Muscle layer of colon (tissue), 2 donors: ENCODE data around the gene PSMD2.

ENCODE experiments used
- H3K27ac ChIP-seq: one replicate; pipeline ENCODE4 v1.7.0; 2013; ENCODE audit warnings: low read depth, mild to moderate bottlenecking, low read length, moderate library complexity
- H3K27me3 ChIP-seq, 2 donors: one replicate each; pipeline ENCODE4 v1.7.0; 2013; ENCODE audit warnings: low read length in 2 of 2, mild to moderate bottlenecking in 2 of 2; ENCODE audit not compliant: insufficient read depth in 2 of 2, control insufficient read depth in 1 of 2
- H3K36me3 ChIP-seq: one replicate; pipeline ENCODE4 v1.7.0; 2013; ENCODE audit warnings: mild to moderate bottlenecking, low read length; ENCODE audit not compliant: insufficient read depth
- H3K4me1 ChIP-seq: one replicate; pipeline ENCODE4 v1.7.0; 2013; ENCODE audit warnings: mild to moderate bottlenecking, low read length; ENCODE audit not compliant: insufficient read depth
- H3K4me3 ChIP-seq, 2 donors: one replicate each; pipeline ENCODE4 v1.7.0; 2013; ENCODE audit warnings: low read length in 2 of 2, low read depth in 1 of 2, mild to moderate bottlenecking in 1 of 2, moderate library complexity in 1 of 2
- H3K9ac ChIP-seq: one replicate; pipeline ENCODE4 v1.7.0; 2013; ENCODE audit warnings: low read length
- H3K9me3 ChIP-seq: one replicate; pipeline ENCODE4 v1.7.0; 2013; ENCODE audit warnings: mild to moderate bottlenecking, low read length
- donor health status: abdominal sarcoma.
- donor health status: Adenocarcinoma of cecum.

The PSMD2 gene

DNA sequence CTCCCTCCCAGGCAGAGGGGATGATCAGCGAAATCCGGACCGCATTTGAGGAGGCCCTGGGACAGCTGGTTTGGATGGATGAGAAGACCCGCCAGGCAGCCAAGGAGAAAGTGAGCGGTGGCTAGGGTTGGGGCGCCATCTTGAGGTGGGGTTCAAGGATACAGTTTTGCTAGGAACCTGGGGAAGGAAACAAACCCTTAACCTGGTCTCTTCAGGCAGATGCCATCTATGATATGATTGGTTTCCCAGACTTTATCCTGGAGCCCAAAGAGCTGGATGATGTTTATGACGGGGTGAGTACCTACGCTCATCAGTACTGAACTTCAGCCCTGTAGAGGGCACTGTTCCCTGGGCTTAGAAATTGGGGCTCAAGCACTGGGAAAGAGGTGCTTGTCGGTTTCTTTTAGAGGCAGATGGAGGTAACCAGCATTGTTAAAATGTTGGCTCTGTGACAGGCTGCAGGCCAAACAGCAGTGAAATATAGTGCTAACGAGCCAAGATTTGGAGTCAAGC is 9.6 kb upstream of the PSMD2 start:
- Histone ChIP-seq H3K4me3 (no peak overlapping the region), H3K9ac (no peak overlapping the region), H3K9me3 (no peaks in the 10 kb centered on the region), H3K4me1 (no peaks in the 10 kb centered on the region), H3K27ac (no peak overlapping the region), H3K36me3 (no peaks in the 10 kb centered on the region), H3K27me3 (peaks cover 0 to 4% of the 10 kb centered on the region in 2 donors)

DNA sequence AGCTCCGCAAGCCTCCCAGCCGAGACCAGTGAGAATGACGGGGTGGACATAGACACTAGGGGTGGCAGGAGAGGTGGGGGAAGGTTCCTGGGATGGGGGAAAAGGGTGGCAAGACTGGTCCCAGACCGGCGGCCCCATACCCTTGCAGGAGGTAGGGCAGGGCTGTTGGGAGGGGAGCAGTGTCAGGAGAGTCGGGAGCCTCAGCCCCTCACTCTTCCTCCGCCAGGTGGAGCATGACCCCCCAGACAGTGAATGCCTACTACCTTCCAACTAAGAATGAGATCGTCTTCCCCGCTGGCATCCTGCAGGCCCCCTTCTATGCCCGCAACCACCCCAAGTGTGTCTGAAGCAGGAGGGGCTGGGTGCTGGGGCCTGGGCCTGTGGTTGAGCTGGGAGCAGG is 8.7 kb upstream of the PSMD2 start:
- Histone ChIP-seq H3K36me3 (no peaks in the 10 kb centered on the region), H3K27me3 (peaks cover 0 to 4% of the 10 kb centered on the region in 2 donors), H3K4me3 (no peak overlapping the region), H3K9ac (no peak overlapping the region), H3K9me3 (no peaks in the 10 kb centered on the region), H3K27ac (no peak overlapping the region), H3K4me1 (no peaks in the 10 kb centered on the region)

DNA sequence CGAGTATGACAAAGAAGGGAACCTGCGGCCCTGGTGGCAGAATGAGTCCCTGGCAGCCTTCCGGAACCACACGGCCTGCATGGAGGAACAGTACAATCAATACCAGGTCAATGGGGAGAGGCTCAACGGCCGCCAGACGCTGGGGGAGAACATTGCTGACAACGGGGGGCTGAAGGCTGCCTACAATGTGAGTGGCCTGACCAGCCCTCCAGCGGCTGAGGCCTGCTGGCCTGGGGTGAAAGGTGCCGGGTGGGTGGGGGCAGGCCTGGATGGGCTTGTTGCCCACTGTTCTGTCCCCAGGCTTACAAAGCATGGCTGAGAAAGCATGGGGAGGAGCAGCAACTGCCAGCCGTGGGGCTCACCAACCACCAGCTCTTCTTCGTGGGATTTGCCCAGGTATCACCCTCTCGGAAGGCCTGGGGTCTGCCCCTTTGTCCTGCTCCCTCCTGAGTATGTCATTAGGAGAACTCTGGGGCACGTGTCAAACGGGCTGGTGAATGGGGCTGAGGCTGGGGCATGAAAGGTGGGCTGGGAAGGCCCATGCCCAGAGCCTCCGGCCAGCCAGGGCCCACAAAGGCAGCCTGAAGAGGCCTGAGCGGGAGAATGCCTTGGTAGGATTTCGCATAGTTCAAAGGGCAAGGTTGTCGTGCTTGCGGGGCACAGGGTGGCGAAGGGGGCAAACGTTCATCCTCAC is 7.8 kb upstream of the PSMD2 start:
- Histone ChIP-seq H3K4me3 (no peak overlapping the region), H3K27ac (no peak overlapping the region), H3K27me3 (peaks cover 0 to 4% of the 10 kb centered on the region in 2 donors), H3K9ac (no peak overlapping the region), H3K4me1 (no peaks in the 10 kb centered on the region), H3K36me3 (no peaks in the 10 kb centered on the region), H3K9me3 (no peaks in the 10 kb centered on the region)

- no peak overlapping the region for H3K9ac ChIP-seq
- no peaks in the 10 kb centered on the region for H3K4me1 ChIP-seq
- no peak overlapping the region for H3K4me3 ChIP-seq
- no peak overlapping the region for H3K27ac ChIP-seq
- no peaks in the 10 kb centered on the region for H3K9me3 ChIP-seq
- H3K27me3 ChIP-seq: peaks cover 0 to 4% of the 10 kb centered on the region in 2 donors
- no peaks in the 10 kb centered on the region for H3K36me3 ChIP-seq
Observed at GRCh38 chr3:184291738-184292445, 7.1 kb upstream of the PSMD2 start.

- H3K4me3 ChIP-seq: no peak overlapping the region
- no peak overlapping the region for H3K27ac ChIP-seq
- H3K36me3 ChIP-seq: peaks cover 7% of the 10 kb centered on the region
- H3K4me1 ChIP-seq: peaks cover 12% of the 10 kb centered on the region
- no peak overlapping the region for H3K9ac ChIP-seq
- no peaks in the 10 kb centered on the region for H3K9me3 ChIP-seq
- no peaks in the 10 kb centered on the region for H3K27me3 ChIP-seq
Observed at GRCh38 chr3:184295771-184296170, 3.3 kb upstream of the PSMD2 start.

DNA sequence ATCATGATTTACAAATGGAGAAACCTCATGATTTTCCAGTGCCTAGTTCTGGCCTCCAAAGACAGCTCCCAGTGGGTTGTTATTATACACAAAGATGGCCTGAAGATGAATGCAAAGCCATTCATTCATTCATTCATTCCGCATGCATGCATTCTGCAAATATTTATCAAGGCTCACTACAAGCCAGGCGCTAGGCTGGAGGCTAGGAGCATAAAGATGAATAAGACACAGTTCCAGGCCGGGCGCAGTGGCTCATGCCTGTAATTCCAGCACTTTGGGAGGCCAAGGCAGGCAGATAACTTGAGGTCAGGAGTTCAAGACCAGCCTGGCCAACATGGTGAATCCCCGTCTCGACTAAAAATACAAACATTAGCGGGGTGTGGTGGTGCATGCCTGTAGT is 2.4 kb upstream of the PSMD2 start:
- H3K4me1 ChIP-seq: peaks cover 12% of the 10 kb centered on the region
- H3K27ac ChIP-seq: no peak overlapping the region
- H3K4me3 ChIP-seq: no peak overlapping the region
- no peaks in the 10 kb centered on the region for H3K27me3 ChIP-seq
- H3K9ac ChIP-seq: no peak overlapping the region
- no peaks in the 10 kb centered on the region for H3K9me3 ChIP-seq
- peaks cover 13% of the 10 kb centered on the region for H3K36me3 ChIP-seq

- H3K4me1 ChIP-seq: peaks cover 12% of the 10 kb centered on the region
Observed at GRCh38 chr3:184299488-184300377, 692 bp downstream of the PSMD2 start.

DNA sequence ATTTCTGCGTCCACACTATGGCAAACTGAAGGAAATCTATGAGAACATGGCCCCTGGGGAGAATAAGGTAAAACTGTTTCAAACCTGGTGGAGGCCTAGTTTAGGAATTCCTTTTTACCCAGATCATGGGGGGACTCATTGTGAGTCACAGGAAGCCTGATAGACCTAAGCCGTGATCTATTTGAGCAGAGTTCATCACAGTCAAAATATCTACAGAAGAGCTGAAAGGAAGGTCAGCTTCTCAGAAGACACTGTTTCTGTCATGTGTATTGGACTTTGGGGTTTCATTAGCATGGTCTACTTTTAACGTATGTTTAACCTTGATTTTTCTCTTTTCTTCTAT is 1.3 kb downstream of the PSMD2 start:
- H3K36me3 ChIP-seq: peaks cover 48% of the 10 kb centered on the region
- H3K9me3 ChIP-seq: no peaks in the 10 kb centered on the region
- peaks cover 12% of the 10 kb centered on the region for H3K4me1 ChIP-seq
- H3K4me3 ChIP-seq: peak overlapping the region in 1 of 2 donors; percentile 55
- H3K27me3 ChIP-seq: no peaks in the 10 kb centered on the region
- no peak overlapping the region for H3K27ac ChIP-seq
- H3K9ac ChIP-seq: no peak overlapping the region

More at GRCh38 chr3:184299488-184300377, 692 bp downstream of the PSMD2 start:
- peaks cover 44% of the 10 kb centered on the region for H3K36me3 ChIP-seq
- no peaks in the 10 kb centered on the region for H3K27me3 ChIP-seq
- H3K4me3 ChIP-seq: peak overlapping the region; percentile 55 to 79
- H3K9ac ChIP-seq: peak overlapping the region; percentile 10
- H3K27ac ChIP-seq: peak overlapping the region; percentile 72
- H3K9me3 ChIP-seq: no peaks in the 10 kb centered on the region

GRCh38 chr3:184305577-184305976 is 6.5 kb downstream of the PSMD2 start:
- Histone ChIP-seq H3K9ac (no peak overlapping the region), H3K9me3 (no peaks in the 10 kb centered on the region), H3K4me3 (no peak overlapping the region), H3K36me3 (peaks cover 81% of the 10 kb centered on the region), H3K4me1 (peaks cover 2% of the 10 kb centered on the region), H3K27ac (no peak overlapping the region), H3K27me3 (no peaks in the 10 kb centered on the region)

DNA sequence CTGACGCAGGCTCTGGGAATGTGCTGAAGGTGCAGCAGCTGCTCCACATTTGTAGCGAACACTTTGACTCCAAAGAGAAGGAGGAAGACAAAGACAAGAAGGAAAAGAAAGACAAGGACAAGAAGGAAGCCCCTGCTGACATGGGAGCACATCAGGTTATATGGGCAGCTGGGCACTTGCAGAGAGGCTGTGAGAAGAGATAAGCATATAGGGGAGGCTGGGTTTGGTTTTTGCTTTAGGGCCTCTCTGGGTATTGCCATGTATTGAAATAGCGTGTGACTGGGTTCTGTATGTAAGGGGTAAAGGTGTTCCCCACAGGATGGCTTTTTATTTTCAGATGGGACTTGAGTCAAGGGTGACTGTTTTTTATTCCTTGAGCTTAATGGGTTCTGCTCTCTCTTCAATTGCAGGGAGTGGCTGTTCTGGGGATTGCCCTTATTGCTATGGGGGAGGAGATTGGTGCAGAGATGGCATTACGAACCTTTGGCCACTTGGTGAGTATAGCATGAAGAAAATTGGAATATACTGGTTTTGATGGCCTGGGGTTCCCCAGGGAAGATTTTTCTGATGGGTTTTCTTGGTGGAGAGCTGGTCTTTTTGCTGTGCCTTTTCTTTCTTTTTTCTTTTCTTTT is 7.4 kb downstream of the PSMD2 start:
- H3K9me3 ChIP-seq: no peaks in the 10 kb centered on the region
- H3K4me3 ChIP-seq: no peak overlapping the region
- H3K9ac ChIP-seq: no peak overlapping the region
- H3K36me3 ChIP-seq: peaks cover 74% of the 10 kb centered on the region
- no peaks in the 10 kb centered on the region for H3K4me1 ChIP-seq
- H3K27ac ChIP-seq: no peak overlapping the region
- no peaks in the 10 kb centered on the region for H3K27me3 ChIP-seq

DNA sequence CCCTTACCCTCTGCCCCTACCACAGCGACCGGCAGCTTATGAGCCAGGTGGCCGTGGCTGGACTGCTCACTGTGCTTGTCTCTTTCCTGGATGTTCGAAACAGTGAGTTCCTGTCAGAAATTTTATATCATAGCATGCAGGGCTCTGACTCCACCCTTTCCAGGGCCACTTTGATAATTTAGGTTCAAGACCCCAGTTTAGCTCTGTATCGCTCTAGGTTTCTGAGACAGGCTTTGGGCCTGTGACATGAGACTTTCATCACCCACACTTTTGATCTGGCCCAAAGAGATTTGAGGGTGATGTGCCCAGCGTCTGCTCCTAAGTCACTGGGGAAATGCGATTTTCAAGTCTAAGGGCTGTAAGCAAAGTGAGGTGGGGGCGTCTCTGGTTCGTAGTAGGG is 8.9 kb downstream of the PSMD2 start:
- peaks cover 60% of the 10 kb centered on the region for H3K36me3 ChIP-seq
- no peak overlapping the region for H3K27ac ChIP-seq
- no peaks in the 10 kb centered on the region for H3K27me3 ChIP-seq
- no peaks in the 10 kb centered on the region for H3K4me1 ChIP-seq
- no peak overlapping the region for H3K4me3 ChIP-seq
- no peak overlapping the region for H3K9ac ChIP-seq
- no peaks in the 10 kb centered on the region for H3K9me3 ChIP-seq
